Upper lobe of right lung (tissue), 1 donor: ENCODE results near the gene CDC42BPA. TPM values are rescaled to one million over a fixed set of nuclear protein-coding genes. Genes with fewer than 3 reads are reported as not detected.

Experiments used
- ATAC-seq: fragments of 200-7000 bp; cut with Tn5 transposase; one replicate; pipeline ENCODE4 v1.9.1; 2020; ENCODE audit warnings: mild to moderate bottlenecking, moderate library complexity
- DNase-seq: peaks from one replicate; pipeline ENCODE4 v3.0.0-alpha.2; 2020
- H3K27ac ChIP-seq: fragments of 200-600 bp; one replicate; pipeline ENCODE4 v1.8.0; 2022
- H3K27me3 ChIP-seq: fragments of 200-600 bp; one replicate; pipeline ENCODE4 v1.8.0; 2022; ENCODE audit warnings: mild to moderate bottlenecking
- H3K36me3 ChIP-seq: fragments of 200-600 bp; one replicate; pipeline ENCODE4 v1.8.0; 2022
- H3K4me1 ChIP-seq: fragments of 200-600 bp; one replicate; pipeline ENCODE4 v1.8.0; 2022
- H3K4me3 ChIP-seq: fragments of 200-600 bp; one replicate; pipeline ENCODE4 v1.8.0; 2022; ENCODE audit warnings: mild to moderate bottlenecking
- H3K9me3 ChIP-seq: fragments of 200-600 bp; one replicate; pipeline ENCODE4 v1.8.0; 2022
- intact Hi-C: fragments of 100-400 bp; cut with DNase I; formaldehyde crosslinking; loops from one replicate; pipeline ENCODE4 v1.11.0; 2022
- total RNA-seq: library from RNA; stranded (reverse); fragmentation: NEBNext Ultra II Directional; extraction: Animal tissue kit (Norgen Biotek cat#: 25700); gene quantifications from one replicate; pipeline ENCODE4 v1.2.1, GENCODE V29; 2021
- TF ChIP-seq, protein P1 (sequence below): fragments of 200-600 bp; IDR thresholded peaks from one replicate; pipeline ENCODE4 v1.8.0; 2022; ENCODE audit warnings: antibody characterized with exemption
- donor health status: DM: no; HTN: yes; CAD: no; lungs with severe emphysema.

The CDC42BPA gene
- total RNA-seq, 1 donor from 2014 or later: 41.8 TPM

- Histone ChIP-seq H3K27ac (no peak overlapping the region), H3K4me1 (no peaks in the 10 kb centered on the region), H3K9me3 (no peaks in the 10 kb centered on the region), H3K36me3 (no peaks in the 10 kb centered on the region), H3K27me3 (no peaks in the 10 kb centered on the region), H3K4me3 (no peak overlapping the region)
- TF ChIP-seq, protein P1, sequence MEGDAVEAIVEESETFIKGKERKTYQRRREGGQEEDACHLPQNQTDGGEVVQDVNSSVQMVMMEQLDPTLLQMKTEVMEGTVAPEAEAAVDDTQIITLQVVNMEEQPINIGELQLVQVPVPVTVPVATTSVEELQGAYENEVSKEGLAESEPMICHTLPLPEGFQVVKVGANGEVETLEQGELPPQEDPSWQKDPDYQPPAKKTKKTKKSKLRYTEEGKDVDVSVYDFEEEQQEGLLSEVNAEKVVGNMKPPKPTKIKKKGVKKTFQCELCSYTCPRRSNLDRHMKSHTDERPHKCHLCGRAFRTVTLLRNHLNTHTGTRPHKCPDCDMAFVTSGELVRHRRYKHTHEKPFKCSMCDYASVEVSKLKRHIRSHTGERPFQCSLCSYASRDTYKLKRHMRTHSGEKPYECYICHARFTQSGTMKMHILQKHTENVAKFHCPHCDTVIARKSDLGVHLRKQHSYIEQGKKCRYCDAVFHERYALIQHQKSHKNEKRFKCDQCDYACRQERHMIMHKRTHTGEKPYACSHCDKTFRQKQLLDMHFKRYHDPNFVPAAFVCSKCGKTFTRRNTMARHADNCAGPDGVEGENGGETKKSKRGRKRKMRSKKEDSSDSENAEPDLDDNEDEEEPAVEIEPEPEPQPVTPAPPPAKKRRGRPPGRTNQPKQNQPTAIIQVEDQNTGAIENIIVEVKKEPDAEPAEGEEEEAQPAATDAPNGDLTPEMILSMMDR: no peak
- DNase-seq (no peak), ATAC-seq (no peak)
- intact Hi-C loops: no loop called here
These were observed 4.1 kb upstream of the CDC42BPA start for GRCh38 chr1:227322376-227322775.

GRCh38 chr1:227321035-227321434 lies 2.7 kb upstream of the CDC42BPA start:
- DNase-seq (no peak), ATAC-seq (no peak)
- H3K27me3 ChIP-seq: no peaks in the 10 kb centered on the region
- H3K9me3 ChIP-seq: no peaks in the 10 kb centered on the region
- TF ChIP-seq, protein P1: no peak
- H3K27ac ChIP-seq: no peak overlapping the region
- no peaks in the 10 kb centered on the region for H3K36me3 ChIP-seq
- intact Hi-C loops: no loop called here
- H3K4me1 ChIP-seq: no peaks in the 10 kb centered on the region
- no peak overlapping the region for H3K4me3 ChIP-seq

GRCh38 chr1:227320476-227320875 lies 2.2 kb upstream of the CDC42BPA start:
- intact Hi-C loops: no loop called here
- Histone ChIP-seq H3K9me3 (no peaks in the 10 kb centered on the region), H3K4me1 (no peaks in the 10 kb centered on the region), H3K36me3 (no peaks in the 10 kb centered on the region), H3K27me3 (no peaks in the 10 kb centered on the region), H3K27ac (no peak overlapping the region), H3K4me3 (no peak overlapping the region)
- no peak for DNase-seq
- ATAC-seq: no peak
- TF ChIP-seq, protein P1: no peak

GRCh38 chr1:227318853-227319607 lies 738 bp upstream of the CDC42BPA start:
- DNase-seq (peak; percentile 64), ATAC-seq (peak; percentile 19)
- Histone ChIP-seq H3K9me3 (no peaks in the 10 kb centered on the region), H3K27ac (peak overlapping the region; percentile 94), H3K4me3 (peak overlapping the region; percentile 80), H3K27me3 (no peaks in the 10 kb centered on the region), H3K36me3 (no peaks in the 10 kb centered on the region), H3K4me1 (no peaks in the 10 kb centered on the region)
- TF ChIP-seq, protein P1: no peak
- intact Hi-C loops: loop anchor here (10.0 kb wide), 1 partner anchor 94 kb away; no protein-coding TSS in a partner anchor

DNA sequence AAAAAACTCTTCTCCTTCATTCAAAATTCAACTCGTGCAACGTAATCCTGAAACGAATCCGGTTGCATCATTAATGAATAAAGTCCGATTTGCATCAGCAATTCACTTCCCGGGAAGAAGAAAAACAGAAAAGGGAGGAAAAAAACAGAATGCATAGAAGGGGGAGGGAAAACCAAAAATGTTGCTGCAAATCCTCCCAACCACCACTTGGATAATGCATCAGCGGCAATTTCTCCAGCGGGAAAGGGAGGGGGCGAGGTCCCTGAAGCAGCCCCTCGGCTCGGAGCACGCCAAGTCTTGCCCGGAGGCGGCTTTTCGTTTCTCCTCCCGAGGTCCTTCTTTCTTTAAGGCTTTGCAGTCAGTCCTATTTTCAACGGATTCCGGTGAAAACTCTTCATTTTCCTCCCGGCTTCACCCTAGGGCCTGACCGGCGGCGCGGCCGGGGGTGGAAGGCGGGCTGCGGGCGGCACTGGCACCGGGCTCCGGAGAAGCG lies 723 bp downstream of the CDC42BPA start:
- no peaks in the 10 kb centered on the region for H3K36me3 ChIP-seq
- H3K4me3 ChIP-seq: peak overlapping the region; percentile 80
- no peaks in the 10 kb centered on the region for H3K27me3 ChIP-seq
- intact Hi-C loops: loop anchor here (10.0 kb wide), 1 partner anchor 93 kb away; no protein-coding TSS in a partner anchor
- no peaks in the 10 kb centered on the region for H3K9me3 ChIP-seq
- DNase-seq: no peak
- H3K4me1 ChIP-seq: no peaks in the 10 kb centered on the region
- TF ChIP-seq, protein P1: peak; percentile 20
- peak overlapping the region; percentile 94 for H3K27ac ChIP-seq
- peak; percentile 2 for ATAC-seq
